ENCODE data around the gene B4GAT1.
"Not testable (repeated sequence)": the region's sequence is repeated elsewhere in the genome, so short reads cannot be mapped to it uniquely, and the experiment has no call there.

The B4GAT1 gene

DNA sequence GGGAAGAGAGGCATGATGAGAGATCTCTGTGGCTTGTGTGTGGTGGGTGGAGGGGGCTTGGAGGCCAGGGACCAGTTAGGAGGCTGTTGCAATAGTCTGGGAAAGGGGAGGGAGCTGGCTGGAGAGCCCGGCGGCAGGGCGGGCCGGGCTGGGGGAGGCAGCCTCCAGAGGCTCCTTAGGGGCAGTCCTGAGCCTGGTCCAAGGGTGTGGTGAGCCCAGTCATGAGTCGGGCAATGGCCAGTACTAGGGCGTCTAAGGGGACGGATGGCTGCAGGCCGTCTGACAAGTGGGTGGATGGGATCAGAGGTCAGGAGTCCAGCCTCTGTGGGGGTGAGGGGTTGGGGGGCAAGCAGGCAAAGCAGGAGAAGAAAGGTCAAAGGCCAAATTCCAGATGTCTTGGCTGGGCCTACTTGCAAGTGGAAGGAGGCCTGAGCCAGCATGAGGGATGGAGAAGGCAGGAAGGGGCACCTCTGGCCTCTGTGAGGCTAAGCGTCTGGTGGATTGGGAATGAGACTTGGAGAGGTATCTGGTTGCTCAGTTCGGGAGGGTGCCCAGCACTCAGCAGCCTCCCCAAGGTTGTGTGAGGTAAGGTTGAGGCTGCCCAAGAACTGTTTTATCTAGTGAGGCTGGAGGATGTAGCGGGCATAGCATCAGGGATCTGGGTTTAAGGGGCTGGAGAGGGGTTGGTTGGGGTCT is 24.5 kb downstream of the B4GAT1 start:
- peak; percentile 71 for DNase-seq (ENCODE audit: low read depth)

DNA sequence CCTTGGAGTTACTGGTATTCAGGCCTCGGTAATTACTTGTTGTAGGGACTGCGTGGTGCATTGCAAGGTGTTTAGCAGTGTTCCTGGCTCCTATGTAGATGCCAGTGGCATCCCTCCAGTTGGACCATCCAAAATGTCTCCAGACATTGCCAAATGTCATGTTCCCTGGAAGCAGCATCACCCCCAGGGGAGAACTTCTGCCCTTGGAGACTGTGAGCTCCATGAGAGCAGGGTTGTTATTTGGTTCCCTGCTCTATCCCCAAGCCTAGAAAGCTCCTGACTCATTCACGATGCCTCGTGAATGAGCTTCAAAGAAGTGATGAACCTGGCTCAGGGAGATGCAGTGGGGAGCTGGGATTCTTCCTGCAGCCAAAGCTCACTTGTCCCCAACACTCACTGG is 25.8 kb downstream of the B4GAT1 start:
- TF ChIP-seq, protein P1, sequence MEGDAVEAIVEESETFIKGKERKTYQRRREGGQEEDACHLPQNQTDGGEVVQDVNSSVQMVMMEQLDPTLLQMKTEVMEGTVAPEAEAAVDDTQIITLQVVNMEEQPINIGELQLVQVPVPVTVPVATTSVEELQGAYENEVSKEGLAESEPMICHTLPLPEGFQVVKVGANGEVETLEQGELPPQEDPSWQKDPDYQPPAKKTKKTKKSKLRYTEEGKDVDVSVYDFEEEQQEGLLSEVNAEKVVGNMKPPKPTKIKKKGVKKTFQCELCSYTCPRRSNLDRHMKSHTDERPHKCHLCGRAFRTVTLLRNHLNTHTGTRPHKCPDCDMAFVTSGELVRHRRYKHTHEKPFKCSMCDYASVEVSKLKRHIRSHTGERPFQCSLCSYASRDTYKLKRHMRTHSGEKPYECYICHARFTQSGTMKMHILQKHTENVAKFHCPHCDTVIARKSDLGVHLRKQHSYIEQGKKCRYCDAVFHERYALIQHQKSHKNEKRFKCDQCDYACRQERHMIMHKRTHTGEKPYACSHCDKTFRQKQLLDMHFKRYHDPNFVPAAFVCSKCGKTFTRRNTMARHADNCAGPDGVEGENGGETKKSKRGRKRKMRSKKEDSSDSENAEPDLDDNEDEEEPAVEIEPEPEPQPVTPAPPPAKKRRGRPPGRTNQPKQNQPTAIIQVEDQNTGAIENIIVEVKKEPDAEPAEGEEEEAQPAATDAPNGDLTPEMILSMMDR (conservative IDR thresholded peaks at IDR 0.05; ENCODE audit: low read length), result no peak
- no peak overlapping the region for H3K4me3 ChIP-seq (ENCODE audit: low read length)
- peak; percentile 21 for DNase-seq (ENCODE audit: low read depth)

More for the DNA sequence above, 24.5 kb downstream of the B4GAT1 start:
- TF ChIP-seq, protein P1 (conservative IDR thresholded peaks at IDR 0.05; ENCODE audit: low read length), result no peak
- H3K4me3 ChIP-seq (ENCODE audit: low read length), result no peak overlapping the region

DNA sequence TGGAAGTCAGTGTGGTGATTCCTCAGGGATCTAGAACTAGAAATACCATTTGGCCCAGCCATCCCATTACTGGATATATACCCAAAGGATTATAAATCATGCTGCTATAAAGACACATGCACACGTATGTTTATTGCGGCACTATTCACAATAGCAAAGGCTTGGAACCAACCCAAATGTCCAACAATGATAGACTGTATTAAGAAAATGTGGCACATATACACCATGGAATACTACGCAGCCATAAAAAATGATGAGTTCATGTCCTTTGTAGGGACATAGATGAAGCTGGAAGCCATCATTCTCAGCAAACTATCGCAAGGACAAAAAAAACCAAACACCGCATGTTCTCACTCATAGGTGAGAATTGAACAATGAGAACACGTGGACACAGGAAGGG is 26.7 kb downstream of the B4GAT1 start:
- DNase-seq (ENCODE audit: low read depth); H3K4me3 ChIP-seq (ENCODE audit: low read length): not testable (repeated sequence)

DNA sequence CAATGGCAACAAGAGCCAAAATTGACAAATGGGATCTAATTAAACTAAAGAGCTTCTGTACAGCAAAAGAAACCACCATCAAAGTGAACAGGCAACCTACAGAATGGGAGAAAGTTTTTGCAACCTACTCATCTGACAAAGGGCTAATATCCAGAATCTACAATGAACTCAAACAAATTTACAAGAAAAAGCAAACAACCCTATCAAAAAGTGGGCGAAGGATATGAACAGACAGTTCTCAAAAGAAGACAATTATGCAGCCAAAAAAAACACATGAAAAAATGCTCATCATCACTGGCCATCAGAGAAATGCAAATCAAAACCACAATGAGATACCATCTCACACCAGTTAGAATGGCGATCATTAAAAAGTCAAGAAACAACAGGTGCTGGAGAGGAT is 27.1 kb downstream of the B4GAT1 start:
- not testable (repeated sequence) for H3K4me3 ChIP-seq (ENCODE audit: low read length); DNase-seq (ENCODE audit: low read depth)

DNA sequence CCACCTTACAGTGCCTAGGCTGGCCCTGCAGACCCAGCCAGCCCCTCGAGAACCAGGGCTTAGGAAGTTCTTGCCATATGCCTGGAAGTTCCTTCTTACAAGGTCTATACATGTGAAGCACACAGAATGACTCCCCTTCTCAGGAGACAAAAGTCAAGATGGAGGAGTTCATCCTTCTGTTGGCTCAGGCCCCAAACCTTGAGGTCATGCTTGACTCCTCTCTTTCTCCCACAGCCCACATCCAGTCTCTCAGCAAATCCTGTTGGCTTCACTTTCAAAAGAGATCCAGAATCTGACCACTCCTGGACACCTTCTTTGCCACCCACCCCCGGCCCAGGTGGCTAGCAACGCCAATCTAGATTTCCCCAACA is 28.8 kb downstream of the B4GAT1 start:
- no peak for DNase-seq (ENCODE audit: low read depth)
- TF ChIP-seq, protein P1 (conservative IDR thresholded peaks at IDR 0.05; ENCODE audit: low read length), result no peak
- H3K4me3 ChIP-seq (ENCODE audit: low read length), result no peak overlapping the region

DNA sequence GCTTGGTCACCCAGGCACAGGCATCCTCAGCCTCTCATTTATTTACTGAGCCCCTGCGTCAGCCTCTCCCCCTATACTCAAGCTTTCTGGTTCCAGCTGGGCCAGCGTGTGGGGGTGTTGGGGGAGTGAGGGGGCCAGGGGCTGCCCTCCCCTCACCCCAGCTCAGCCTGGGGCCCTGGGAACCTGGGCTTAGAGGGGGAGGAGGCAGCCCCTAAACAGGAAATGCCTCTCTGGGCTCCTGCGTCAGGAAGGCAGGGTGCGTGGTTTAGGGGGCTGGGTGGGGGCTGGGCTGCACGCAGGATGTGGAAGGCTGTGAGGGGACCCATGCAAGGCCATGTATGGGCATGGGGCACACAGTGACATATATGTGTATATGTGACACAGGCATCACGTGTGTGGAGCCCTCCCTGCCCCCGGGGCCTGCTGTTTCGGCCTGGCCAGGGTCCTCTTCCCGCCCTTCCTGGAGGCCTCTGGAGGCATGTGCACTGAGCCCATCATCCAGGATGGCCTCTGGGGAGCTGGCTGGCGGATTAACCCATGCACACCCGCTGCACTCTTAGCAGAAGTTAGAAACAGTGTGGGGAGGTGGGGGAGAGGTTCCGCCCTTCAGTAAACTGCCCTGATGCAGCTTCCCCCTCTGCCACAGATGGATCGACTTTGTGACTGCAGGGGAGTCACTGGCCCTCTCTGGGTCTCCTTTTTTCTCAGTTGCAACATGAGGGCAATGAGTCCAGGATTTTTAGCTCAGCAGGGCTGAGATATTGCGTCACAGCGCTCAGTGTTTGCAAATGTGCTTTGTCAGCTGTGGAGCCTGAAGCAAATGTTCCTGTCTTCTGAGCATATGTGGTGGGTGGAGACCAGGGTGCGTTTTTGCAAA is 29.5 kb downstream of the B4GAT1 start:
- peak; percentile 89 for DNase-seq (ENCODE audit: low read depth)
- H3K4me3 ChIP-seq (ENCODE audit: low read length), result peak overlapping the region; percentile 93
- TF ChIP-seq, protein P1 (conservative IDR thresholded peaks at IDR 0.05; ENCODE audit: low read length), result no peak

DNA sequence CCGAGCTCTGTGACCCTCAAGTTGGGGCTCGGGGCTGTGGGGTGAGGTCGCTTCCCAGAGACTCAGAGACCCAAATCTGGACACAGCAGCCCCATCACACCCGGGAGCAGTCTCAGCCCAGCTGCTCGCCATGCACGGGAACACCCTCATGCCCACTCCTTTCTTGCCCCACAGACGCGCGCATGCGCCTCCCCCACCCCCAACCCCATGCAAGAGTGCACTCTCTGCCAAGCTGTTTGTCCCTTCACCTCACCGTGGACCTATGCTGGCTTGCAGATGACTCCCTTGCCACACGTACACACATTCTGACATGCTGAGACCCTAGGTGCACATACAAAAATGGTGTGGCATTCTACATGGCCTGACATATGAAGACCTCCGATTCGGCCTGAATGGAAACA is 30.1 kb downstream of the B4GAT1 start:
- TF ChIP-seq, protein P1 (conservative IDR thresholded peaks at IDR 0.05; ENCODE audit: low read length), result no peak
- peak overlapping the region; percentile 93 for H3K4me3 ChIP-seq (ENCODE audit: low read length)
- peak; percentile 76 for DNase-seq (ENCODE audit: low read depth)

DNA sequence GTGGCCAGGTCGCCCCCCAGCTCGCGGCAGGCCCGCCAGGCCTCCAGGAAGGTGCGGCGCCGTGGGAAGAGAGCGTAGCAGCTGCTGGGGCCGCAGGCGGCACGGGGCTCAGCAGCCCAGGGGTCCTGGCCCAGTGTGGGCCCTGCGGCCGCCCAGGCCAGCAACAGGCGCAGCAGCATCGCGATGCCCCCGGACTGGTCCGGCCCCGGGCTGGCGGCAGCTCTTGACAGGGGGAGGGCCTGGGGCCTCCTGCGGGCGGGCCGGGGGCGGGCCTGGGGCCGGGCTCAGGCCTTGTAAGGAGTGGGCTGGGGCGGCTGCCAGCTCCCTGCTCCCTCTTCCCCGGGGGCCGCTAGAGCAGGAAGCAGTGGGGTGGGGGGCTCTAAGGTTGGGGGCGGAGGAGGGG is 30.6 kb downstream of the B4GAT1 start, which contains the start of gene CD248:
Gene CD248 (minus strand): TSS at position 196 of the 403 bp plus-strand sequence. CDS start 17 bp downstream, at position 179.
- TF ChIP-seq, protein P1 (conservative IDR thresholded peaks at IDR 0.05; ENCODE audit: low read length), result no peak
- H3K4me3 ChIP-seq (ENCODE audit: low read length), result peak within 1 kb of the TSS; percentile 93
- DNase-seq (ENCODE audit: low read depth), result peak; percentile 84

Measured in AG10803 (cell line).